IPS-18a (cell line): ENCODE measurements around the gene SHROOM4.

ENCODE experiments used
- H3K27ac ChIP-seq: one replicate; pipeline ENCODE4 v1.5.1; 2013; ENCODE audit warnings: low read length
- H3K27me3 ChIP-seq: one replicate; pipeline ENCODE4 v1.6.1; 2013; ENCODE audit warnings: mild to moderate bottlenecking, low read length; ENCODE audit not compliant: control insufficient read depth, insufficient read depth
- H3K36me3 ChIP-seq: one replicate; pipeline ENCODE4 v1.6.1; 2013; ENCODE audit warnings: low read depth, low read length; ENCODE audit not compliant: control insufficient read depth
- H3K4me1 ChIP-seq: one replicate; pipeline ENCODE4 v1.6.1; 2013; ENCODE audit warnings: low read depth, low read length; ENCODE audit not compliant: control insufficient read depth
- H3K4me3 ChIP-seq: one replicate; pipeline ENCODE4 v1.5.1; 2013; ENCODE audit warnings: low read length
- H3K9ac ChIP-seq: one replicate; pipeline ENCODE4 v1.6.1; 2013; ENCODE audit warnings: mild to moderate bottlenecking, low read length, moderate library complexity
- H3K9me3 ChIP-seq: one replicate; pipeline ENCODE4 v1.6.1; 2013; ENCODE audit warnings: low read depth, low read length; ENCODE audit not compliant: control insufficient read depth

The SHROOM4 gene

GRCh38 chrX:50726296-50726695 is 87.7 kb downstream of the SHROOM4 start:
- Histone ChIP-seq H3K4me3 (no peak overlapping the region), H3K27me3 (no peaks in the 10 kb centered on the region), H3K9ac (no peak overlapping the region), H3K36me3 (no peaks in the 10 kb centered on the region), H3K9me3 (peaks cover 7% of the 10 kb centered on the region), H3K27ac (no peak overlapping the region), H3K4me1 (peaks cover 15% of the 10 kb centered on the region)

- H3K9me3 ChIP-seq: peaks cover 7% of the 10 kb centered on the region
These were observed 88.7 kb downstream of the SHROOM4 start for GRCh38 chrX:50725310-50725709.

GRCh38 chrX:50723006-50723405 is 91.0 kb downstream of the SHROOM4 start:
- Histone ChIP-seq H3K27me3 (no peaks in the 10 kb centered on the region), H3K27ac (no peak overlapping the region), H3K9ac (no peak overlapping the region), H3K36me3 (no peaks in the 10 kb centered on the region), H3K9me3 (peaks cover 12% of the 10 kb centered on the region), H3K4me1 (peaks cover 15% of the 10 kb centered on the region), H3K4me3 (no peak overlapping the region)

More at GRCh38 chrX:50725310-50725709, 88.7 kb downstream of the SHROOM4 start:
- Histone ChIP-seq H3K4me1 (peaks cover 15% of the 10 kb centered on the region), H3K9ac (no peak overlapping the region), H3K36me3 (no peaks in the 10 kb centered on the region), H3K27me3 (no peaks in the 10 kb centered on the region), H3K4me3 (no peak overlapping the region), H3K27ac (no peak overlapping the region)

- Histone ChIP-seq H3K9me3 (peaks cover 12% of the 10 kb centered on the region), H3K36me3 (no peaks in the 10 kb centered on the region), H3K27me3 (no peaks in the 10 kb centered on the region), H3K9ac (no peak overlapping the region), H3K27ac (no peak overlapping the region), H3K4me1 (peaks cover 15% of the 10 kb centered on the region), H3K4me3 (no peak overlapping the region)
These were observed 92.1 kb downstream of the SHROOM4 start for GRCh38 chrX:50721764-50722521.

- Histone ChIP-seq H3K4me1 (peaks cover 10% of the 10 kb centered on the region), H3K9ac (no peak overlapping the region), H3K9me3 (peaks cover 8% of the 10 kb centered on the region), H3K27ac (no peak overlapping the region), H3K4me3 (no peak overlapping the region), H3K27me3 (no peaks in the 10 kb centered on the region), H3K36me3 (no peaks in the 10 kb centered on the region)
These were observed 94.4 kb downstream of the SHROOM4 start for GRCh38 chrX:50719614-50720013.

GRCh38 chrX:50718776-50719175 is 95.2 kb downstream of the SHROOM4 start:
- Histone ChIP-seq H3K36me3 (no peaks in the 10 kb centered on the region), H3K27me3 (no peaks in the 10 kb centered on the region), H3K9ac (no peak overlapping the region), H3K4me1 (peaks cover 12% of the 10 kb centered on the region), H3K9me3 (peaks cover 8% of the 10 kb centered on the region), H3K4me3 (no peak overlapping the region), H3K27ac (no peak overlapping the region)

- Histone ChIP-seq H3K27me3 (no peaks in the 10 kb centered on the region), H3K27ac (no peak overlapping the region), H3K4me1 (peaks cover 10% of the 10 kb centered on the region), H3K4me3 (no peak overlapping the region), H3K9ac (no peak overlapping the region), H3K36me3 (no peaks in the 10 kb centered on the region), H3K9me3 (peaks cover 12% of the 10 kb centered on the region)
These were observed 97.3 kb downstream of the SHROOM4 start for GRCh38 chrX:50716706-50717105.

GRCh38 chrX:50712777-50713176 is 101.2 kb downstream of the SHROOM4 start:
- no peak overlapping the region for H3K27ac ChIP-seq
- H3K4me3 ChIP-seq: no peak overlapping the region
- H3K36me3 ChIP-seq: no peaks in the 10 kb centered on the region
- H3K4me1 ChIP-seq: peaks cover 14% of the 10 kb centered on the region
- no peaks in the 10 kb centered on the region for H3K27me3 ChIP-seq
- peaks cover 10% of the 10 kb centered on the region for H3K9me3 ChIP-seq
- H3K9ac ChIP-seq: no peak overlapping the region

- Histone ChIP-seq H3K27me3 (no peaks in the 10 kb centered on the region), H3K36me3 (no peaks in the 10 kb centered on the region), H3K4me1 (peaks cover 18% of the 10 kb centered on the region)
These were observed 102.1 kb downstream of the SHROOM4 start for GRCh38 chrX:50711907-50712306.

GRCh38 chrX:50707955-50708699 is 105.9 kb downstream of the SHROOM4 start:
- H3K4me1 ChIP-seq: peaks cover 13% of the 10 kb centered on the region
- H3K27me3 ChIP-seq: no peaks in the 10 kb centered on the region
- peaks cover 10% of the 10 kb centered on the region for H3K9me3 ChIP-seq

More at GRCh38 chrX:50711907-50712306, 102.1 kb downstream of the SHROOM4 start:
- H3K9me3 ChIP-seq: peaks cover 10% of the 10 kb centered on the region
- no peak overlapping the region for H3K9ac ChIP-seq
- no peak overlapping the region for H3K4me3 ChIP-seq
- no peak overlapping the region for H3K27ac ChIP-seq

GRCh38 chrX:50707405-50707804 is 106.6 kb downstream of the SHROOM4 start:
- H3K4me3 ChIP-seq: no peak overlapping the region
- no peak overlapping the region for H3K9ac ChIP-seq
- H3K4me1 ChIP-seq: peaks cover 8% of the 10 kb centered on the region
- H3K9me3 ChIP-seq: peaks cover 10% of the 10 kb centered on the region
- no peaks in the 10 kb centered on the region for H3K36me3 ChIP-seq
- no peak overlapping the region for H3K27ac ChIP-seq
- H3K27me3 ChIP-seq: no peaks in the 10 kb centered on the region

More at GRCh38 chrX:50707955-50708699, 105.9 kb downstream of the SHROOM4 start:
- Histone ChIP-seq H3K4me3 (no peak overlapping the region), H3K9ac (no peak overlapping the region), H3K36me3 (no peaks in the 10 kb centered on the region), H3K27ac (no peak overlapping the region)
